Activated CD8-positive, alpha-beta memory T cell treated with anti-CD3 and anti-CD28 coated beads for 48 hours (primary cell): ENCODE measurements around the gene ASIP.
"Not testable (repeated sequence)": the region's sequence is repeated elsewhere in the genome, so short reads cannot be mapped to it uniquely, and the experiment has no call there.

Experiments
- DNase-seq, 3 experiments: peaks; one replicate each; pipeline ENCODE4 v3.0.0-alpha.2; 2020; ENCODE audit warnings: low read depth in 2 of 3, low spot score in 2 of 3

ASIP gene

DNA sequence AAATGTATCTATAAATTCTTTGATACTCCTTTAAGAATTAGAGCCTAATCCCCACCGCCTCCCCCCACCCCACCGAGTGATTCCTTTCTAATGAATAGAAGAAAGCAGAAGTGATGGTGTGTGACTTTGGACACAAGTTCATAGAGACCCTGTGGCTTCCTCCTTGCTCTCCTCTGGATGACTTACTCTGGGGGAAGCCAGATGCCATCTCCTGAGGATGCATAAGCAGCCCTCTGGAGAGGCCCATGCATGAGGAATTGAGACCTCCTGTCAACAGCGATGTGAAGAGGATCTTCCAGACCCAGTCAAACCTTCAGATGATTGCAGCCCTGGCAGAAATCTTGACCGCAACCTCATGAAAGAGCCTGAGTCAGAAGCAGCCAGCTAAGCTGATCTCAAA, 40.8 kb downstream of the ASIP start:
- no peak for DNase-seq

DNA sequence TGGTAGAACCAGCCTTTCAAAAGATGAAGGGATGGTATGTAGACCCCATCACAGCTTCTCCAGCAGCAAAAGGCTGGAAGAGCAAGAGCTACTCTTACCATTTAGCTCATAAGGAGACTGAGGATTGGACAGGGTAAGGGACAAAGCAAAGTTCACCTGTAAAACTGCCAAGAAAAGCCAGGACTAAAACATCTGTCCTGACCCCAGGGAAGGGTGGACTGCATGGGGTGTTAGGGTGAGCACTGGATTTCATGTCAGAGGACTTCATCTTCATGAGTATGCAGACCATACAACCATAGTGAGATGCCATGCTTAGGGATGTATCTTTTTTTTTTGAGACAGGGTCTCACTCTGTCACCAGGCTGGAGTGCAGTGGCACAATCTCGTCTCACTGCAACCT, 42.6 kb downstream of the ASIP start:
- DNase-seq, result no peak

GRCh38 chr20:34285450-34285849, 44.2 kb downstream of the ASIP start:
- no peak for DNase-seq

- not testable (repeated sequence) for DNase-seq
Measured at GRCh38 chr20:34287500-34287899, 46.3 kb downstream of the ASIP start.

DNA sequence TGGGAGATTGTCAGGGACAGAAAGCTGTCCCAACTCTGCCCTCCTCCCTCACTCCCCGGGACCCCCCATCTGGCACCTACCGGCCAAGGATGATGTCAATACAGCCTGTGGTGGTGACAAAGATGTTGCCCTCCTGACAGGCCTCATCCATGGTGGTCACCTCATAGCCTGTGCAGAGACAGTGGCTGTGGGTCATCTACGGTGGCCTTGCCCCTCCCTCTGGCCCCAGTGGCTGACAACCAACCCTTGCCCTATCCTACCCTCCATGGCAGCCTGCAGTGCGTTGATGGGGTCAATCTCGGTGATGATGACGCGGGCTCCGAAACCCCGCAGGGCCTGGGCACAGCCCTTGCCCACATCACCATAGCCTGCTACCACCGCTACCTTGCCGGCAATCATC, 49.2 kb downstream of the ASIP start:
- DNase-seq, result no peak

DNA sequence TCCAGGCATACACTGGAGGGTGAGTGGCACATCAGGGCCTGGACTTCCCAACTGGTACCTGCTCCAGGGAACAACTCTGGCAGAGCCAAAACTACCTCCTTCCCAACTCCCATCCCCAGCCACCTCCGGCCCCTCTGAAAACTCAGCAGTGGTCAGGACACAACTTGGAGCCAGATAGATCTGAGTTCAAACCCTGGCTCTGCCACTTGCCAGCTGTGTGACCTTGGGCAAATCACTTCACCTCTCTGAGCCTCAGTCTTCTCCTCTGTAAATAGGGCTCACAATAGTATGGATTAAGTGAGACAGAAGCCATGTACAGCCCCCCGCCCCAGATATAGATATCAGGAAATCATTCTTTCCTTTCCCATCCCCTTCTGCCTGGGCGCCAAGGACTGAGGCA, 51.3 kb downstream of the ASIP start:
- DNase-seq, result no peak

- no peak for DNase-seq
Measured at GRCh38 chr20:34293119-34293518, 51.9 kb downstream of the ASIP start.

- DNase-seq, result no peak
Measured at GRCh38 chr20:34293589-34293988, 52.4 kb downstream of the ASIP start.

GRCh38 chr20:34294563-34294962, 53.3 kb downstream of the ASIP start:
- no peak for DNase-seq

GRCh38 chr20:34295284-34295683, 54.1 kb downstream of the ASIP start:
- DNase-seq, result no peak

DNA sequence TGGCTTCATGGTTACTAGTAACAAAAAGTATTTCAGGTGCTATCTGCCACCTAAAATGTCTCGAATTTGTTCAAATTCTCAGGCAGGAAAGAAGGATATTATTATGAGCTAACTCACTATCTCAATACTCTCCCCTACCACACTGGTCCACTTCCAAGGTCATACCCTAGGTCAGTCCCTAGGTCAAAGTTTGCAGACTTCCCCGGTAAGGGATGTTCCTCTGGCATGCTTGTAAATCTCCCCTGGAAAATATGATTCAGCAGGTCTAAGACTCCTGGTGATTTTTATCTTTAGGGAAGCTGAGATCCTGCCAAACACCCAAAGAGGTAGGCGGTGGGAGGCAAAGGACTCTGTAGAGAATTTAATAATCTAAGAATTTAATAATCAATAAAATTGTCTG, 55.2 kb downstream of the ASIP start:
- DNase-seq, result no peak

- not testable (repeated sequence) for DNase-seq
Measured at GRCh38 chr20:34298294-34298784, 57.1 kb downstream of the ASIP start.

DNA sequence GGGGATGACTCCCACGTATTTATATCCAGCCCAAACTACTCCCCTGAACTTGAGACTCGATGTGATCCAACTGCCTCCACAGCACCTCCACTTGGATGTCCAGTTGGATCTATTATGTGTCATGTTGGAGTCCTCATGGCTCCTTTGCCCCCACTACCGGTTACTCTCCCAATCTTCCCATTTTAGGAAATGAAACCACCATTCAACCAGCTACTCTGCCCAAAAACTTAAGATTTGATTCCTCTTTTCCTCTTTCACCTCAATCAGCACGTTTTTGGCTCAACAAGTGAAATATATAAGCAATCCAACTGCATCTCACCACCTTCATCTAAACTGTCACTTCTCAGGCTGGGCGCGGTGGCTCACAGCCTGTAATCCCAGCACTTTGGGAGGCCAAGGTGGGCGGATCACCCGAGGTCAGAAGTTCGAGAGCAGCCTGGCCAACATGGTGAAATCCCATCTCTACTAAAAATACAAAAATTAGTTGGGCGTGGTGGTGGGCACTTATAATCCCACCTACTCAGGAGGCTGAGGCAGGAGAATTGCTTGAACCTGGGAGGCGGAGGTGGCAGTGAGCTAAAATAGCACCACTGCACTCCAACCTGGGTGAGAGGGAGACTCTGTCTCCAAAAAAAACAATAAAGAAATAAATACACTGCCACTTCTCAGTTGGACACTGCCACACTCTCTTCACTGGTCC, 58.5 kb downstream of the ASIP start:
- DNase-seq, result no peak

- no peak for DNase-seq
Measured at GRCh38 chr20:34300256-34300806, 59.1 kb downstream of the ASIP start.

DNA sequence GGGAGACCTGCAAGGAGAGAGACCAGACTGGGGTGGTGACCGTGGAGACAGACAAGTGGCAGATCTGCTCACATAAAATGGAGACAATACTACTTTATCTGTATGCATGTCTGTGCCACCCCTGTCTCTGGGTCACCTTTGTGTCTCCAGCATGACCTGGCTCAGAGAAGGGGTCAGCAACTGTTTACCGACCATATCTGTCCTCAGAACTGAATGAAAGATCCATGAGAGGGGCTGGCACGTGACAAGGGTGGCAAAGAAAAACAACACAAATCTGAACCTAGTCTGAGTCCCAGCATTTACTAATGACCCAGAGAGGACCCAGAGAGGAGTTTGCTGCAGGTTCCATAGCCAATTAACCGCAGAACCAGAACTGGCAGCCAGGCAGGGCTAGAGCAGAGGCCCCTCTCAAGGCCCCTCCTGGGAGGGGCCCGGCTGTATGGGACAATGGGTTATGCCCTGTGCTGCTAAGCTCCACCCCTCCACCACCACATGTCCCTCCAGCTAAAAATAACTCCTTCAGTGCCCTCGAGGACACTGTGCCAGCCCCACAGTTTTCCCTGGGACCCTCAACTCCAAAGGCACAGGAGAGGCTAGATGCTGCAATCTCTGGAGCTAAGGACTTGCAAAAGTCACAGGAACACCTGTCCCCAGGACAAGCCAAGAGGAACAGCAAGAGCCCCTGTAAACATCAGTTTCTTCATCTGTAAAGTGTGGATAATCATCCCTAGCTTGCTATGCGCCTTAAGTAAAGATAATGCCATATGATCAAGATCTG, 59.8 kb downstream of the ASIP start:
- no peak for DNase-seq

GRCh38 chr20:34301587-34302311, 60.5 kb downstream of the ASIP start:
- no peak for DNase-seq

DNA sequence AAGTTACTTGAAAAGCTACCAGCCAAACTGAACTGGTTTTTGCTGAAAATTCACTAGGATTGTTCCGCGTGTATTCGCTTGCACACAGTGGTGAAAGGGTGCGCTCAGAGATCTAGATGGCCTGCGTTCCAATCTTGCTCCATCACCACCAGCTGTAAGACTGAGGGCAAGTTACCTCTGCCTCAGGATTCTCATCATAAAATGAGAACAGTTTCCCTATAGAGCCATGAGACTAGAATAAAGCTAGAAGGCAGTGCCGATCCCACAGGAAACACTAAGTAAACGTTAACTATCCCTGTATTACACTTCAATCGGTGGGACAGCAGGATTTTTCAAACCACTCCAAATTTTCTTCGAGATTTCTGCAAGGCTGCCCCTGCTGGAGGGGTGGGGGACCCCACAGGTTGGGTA, 61.1 kb downstream of the ASIP start:
- DNase-seq, result no peak

DNA sequence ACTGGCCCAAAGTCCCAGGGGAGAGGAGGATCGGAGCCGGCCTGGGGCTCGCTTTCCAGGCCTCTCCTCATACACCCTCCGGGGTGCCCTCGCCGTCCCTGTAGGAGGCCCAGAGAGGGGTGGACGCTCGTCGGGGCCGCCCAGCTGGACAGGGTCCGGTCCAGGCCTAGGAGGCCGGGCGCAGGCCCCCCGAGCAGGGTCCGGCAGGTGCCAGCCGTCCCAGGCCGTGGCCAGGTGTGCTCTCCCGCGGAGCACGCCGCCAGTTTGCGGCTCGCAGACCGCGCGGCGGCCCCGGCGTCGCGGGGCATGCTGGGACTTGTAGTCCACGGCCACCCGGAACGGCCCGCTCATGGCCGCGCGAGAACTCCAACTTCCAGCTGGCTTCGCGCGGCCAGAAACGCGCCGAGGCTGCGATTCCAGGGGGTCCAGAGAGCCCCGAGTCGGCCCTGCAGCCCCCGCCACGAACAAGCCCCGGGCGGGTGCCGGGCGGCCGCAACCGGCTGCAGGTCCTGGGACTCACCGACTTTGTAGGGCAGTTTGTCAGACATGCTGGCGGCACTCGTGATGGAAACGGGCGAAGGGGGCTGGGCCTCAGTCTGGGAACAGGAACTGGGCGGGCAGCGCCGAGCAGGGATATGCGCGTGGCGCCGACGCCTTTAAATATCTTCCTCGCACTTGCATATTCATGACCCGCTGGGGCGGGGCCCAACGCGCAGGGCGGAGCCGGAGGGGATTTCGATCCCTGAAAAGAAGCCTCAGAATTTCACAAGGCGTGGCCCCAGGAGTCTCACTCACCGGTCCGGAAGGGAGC, 61.7 kb downstream of the ASIP start, which contains the start of gene AHCY:
TSS of gene AHCY (minus strand) at position 633 of the 811 bp plus-strand sequence. CDS start at position 548, 85 bp downstream.
- peak; percentile 75 to 87 (median 81) for DNase-seq

DNA sequence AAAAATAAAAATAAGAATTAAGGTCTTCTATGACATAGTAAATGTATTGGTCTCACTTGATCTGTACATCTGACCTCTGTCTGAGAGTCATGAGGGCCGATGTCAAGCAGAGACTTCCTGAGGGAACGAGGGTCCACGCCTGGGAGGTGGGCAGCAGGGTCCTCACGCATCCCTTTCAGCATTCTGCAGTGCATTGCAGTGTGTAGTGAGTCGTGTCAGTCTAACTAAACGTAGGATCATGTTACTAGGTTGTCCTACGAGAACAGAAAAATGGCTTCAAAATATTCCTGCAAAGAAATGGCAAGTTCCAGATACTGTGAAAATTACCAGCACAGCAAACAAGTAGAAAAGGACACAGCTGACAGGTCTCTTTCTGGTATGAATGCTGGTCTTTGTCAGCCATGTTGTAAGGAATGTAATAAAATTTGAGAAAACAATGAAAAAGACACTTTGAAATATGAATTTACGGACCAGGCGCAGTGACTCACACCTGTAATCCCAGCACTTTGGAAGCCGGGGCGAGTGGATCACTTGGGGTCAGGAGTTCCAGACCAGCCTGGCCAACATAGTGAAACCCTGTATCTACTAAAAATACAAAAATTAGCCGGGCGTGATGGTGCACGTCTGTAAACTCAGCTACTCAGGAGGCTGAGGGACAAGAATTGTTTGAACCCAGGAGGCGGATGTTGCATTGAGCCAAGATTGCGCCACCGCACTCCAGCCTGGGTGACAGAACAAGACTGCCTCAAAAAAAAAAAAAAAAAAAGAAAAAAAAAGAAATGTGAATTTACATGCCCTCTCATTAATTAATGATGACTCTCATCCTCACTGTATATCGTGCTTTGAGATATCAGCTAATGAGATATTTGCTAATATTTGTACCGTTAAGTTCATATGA, 64.4 kb downstream of the ASIP start:
- no peak for DNase-seq

- DNase-seq, result no peak
Measured at GRCh38 chr20:34309691-34310090, 68.5 kb downstream of the ASIP start.
